PFSK-1 (cell line): ENCODE results near the gene BNC1.

Experiments used
- POLR2AphosphoS5 ChIP-seq: IDR thresholded peaks from 2 replicates; pipeline ENCODE4 v1.6.1; 2012; ENCODE audit warnings: low read depth, mild to moderate bottlenecking, control low read depth, low read length, moderate library complexity
- REST ChIP-seq, 2 experiments: IDR thresholded peaks; 2 replicates each; pipeline versions ENCODE4 v1.6.1 to v1.8.0; 2011 to 2012; ENCODE audit warnings: low read depth in 2 of 2, low read length in 2 of 2, control low read depth in 1 of 2, inconsistent platforms in 1 of 2, mild to moderate bottlenecking in 1 of 2, moderate library complexity in 1 of 2; ENCODE audit not compliant: insufficient read depth in 1 of 2

GRCh38 chr15:83262594-83263315, 21.7 kb downstream of the BNC1 start:
- no peak for TF ChIP-seq POLR2AphosphoS5
- TF ChIP-seq REST (IDR thresholded peaks at IDR 0.05; ENCODE audit: insufficient read depth in 1 of 2, low read depth in 2 of 2, low read length in 2 of 2), result no peak
